Neuronal stem cell (in vitro differentiated cells): ENCODE measurements around the gene SH3TC2.

Experiments used
- DNase-seq: peaks from one replicate; pipeline ENCODE4 v3.0.0-alpha.2; 2013; ENCODE audit warnings: low spot score
- H2AFZ ChIP-seq: one replicate; pipeline ENCODE4 v1.6.1; 2013; ENCODE audit warnings: mild to moderate bottlenecking, low read length, inconsistent platforms
- H2AK5ac ChIP-seq: 2 replicates; pipeline ENCODE4 v1.6.1; 2013; ENCODE audit warnings: low read depth, mild to moderate bottlenecking, inconsistent platforms, low read length, moderate library complexity, mixed read lengths
- H2BK120ac ChIP-seq: 2 replicates; pipeline ENCODE4 v1.6.1; 2013; ENCODE audit warnings: low read depth, mild to moderate bottlenecking, inconsistent platforms, low read length, moderate library complexity, mixed read lengths
- H2BK12ac ChIP-seq: one replicate; pipeline ENCODE4 v1.6.1; 2013; ENCODE audit warnings: low read length, inconsistent platforms
- H2BK15ac ChIP-seq: 2 replicates; pipeline ENCODE4 v1.6.1; 2013; ENCODE audit warnings: mild to moderate bottlenecking, low read length, inconsistent platforms, mixed read lengths
- H2BK5ac ChIP-seq: one replicate; pipeline ENCODE4 v1.6.1; 2013; ENCODE audit warnings: inconsistent platforms, mild to moderate bottlenecking, low read length, moderate library complexity
- H3K14ac ChIP-seq: one replicate; pipeline ENCODE4 v1.6.1; 2013; ENCODE audit warnings: low read length, inconsistent platforms
- H3K18ac ChIP-seq: 2 replicates; pipeline ENCODE4 v1.6.1; 2013; ENCODE audit warnings: low read length, inconsistent platforms
- H3K23ac ChIP-seq: 2 replicates; pipeline ENCODE4 v1.6.1; 2013; ENCODE audit warnings: low read depth, mild to moderate bottlenecking, mixed read lengths, low read length, inconsistent platforms; ENCODE audit not compliant: poor library complexity
- H3K27ac ChIP-seq: replicated peaks from 3 replicates; pipeline ENCODE4 v1.5.1; 2013; ENCODE audit warnings: low read length, inconsistent platforms
- H3K27me3 ChIP-seq, 3 experiments: 2 replicates each; pipeline ENCODE4 v1.6.1; 2013; ENCODE audit warnings: low read length in 3 of 3, mild to moderate bottlenecking in 2 of 3, inconsistent platforms in 1 of 3, low read depth in 1 of 3, mixed read lengths in 1 of 3, moderate library complexity in 1 of 3; ENCODE audit not compliant: control insufficient read depth in 3 of 3, insufficient read depth in 3 of 3
- H3K36me3 ChIP-seq, 2 donors: replicated peaks in 1 of 2; 2 replicates each; pipeline ENCODE4 v1.6.1; 2013; ENCODE audit warnings: low read length in 2 of 2; ENCODE audit not compliant: control insufficient read depth in 2 of 2, insufficient read depth in 2 of 2
- H3K4ac ChIP-seq: 2 replicates; pipeline ENCODE4 v1.6.1; 2013; ENCODE audit warnings: inconsistent platforms, mild to moderate bottlenecking, low read length, moderate library complexity
- H3K4me1 ChIP-seq, 2 donors: 1 replicate in 1 of 2; 2 replicates in 1 of 2; pipeline ENCODE4 v1.6.1; 2013; ENCODE audit warnings: low read length in 2 of 2, low read depth in 1 of 2; ENCODE audit not compliant: control insufficient read depth in 2 of 2, insufficient read depth in 1 of 2
- H3K4me2 ChIP-seq: one replicate; pipeline ENCODE4 v1.6.1; 2013; ENCODE audit warnings: mild to moderate bottlenecking, low read length, inconsistent platforms; ENCODE audit not compliant: insufficient read depth, poor library complexity, severe bottlenecking
- H3K4me3 ChIP-seq, 2 donors: 2 replicates each; pipeline ENCODE4 v1.5.1; 2013; ENCODE audit warnings: low read length in 2 of 2, mild to moderate bottlenecking in 2 of 2, inconsistent platforms in 1 of 2, moderate library complexity in 1 of 2
- H3K79me1 ChIP-seq: one replicate; pipeline ENCODE4 v1.6.1; 2013; ENCODE audit warnings: low read depth, mild to moderate bottlenecking, inconsistent platforms, low read length, moderate library complexity
- H3K9ac ChIP-seq: one replicate; pipeline ENCODE4 v1.6.1; 2013; ENCODE audit warnings: mild to moderate bottlenecking, low read depth, low read length, inconsistent platforms; ENCODE audit not compliant: poor library complexity
- H3K9me3 ChIP-seq, 2 donors: replicated peaks in 1 of 2; 2 replicates each; pipeline versions ENCODE3 to v1.6.1; 2013; ENCODE audit warnings: low read length in 2 of 2, mild to moderate bottlenecking in 2 of 2, inconsistent platforms in 1 of 2, low read depth in 1 of 2, mixed read lengths in 1 of 2, moderate library complexity in 1 of 2; ENCODE audit not compliant: control insufficient read depth in 2 of 2, insufficient read depth in 1 of 2
- H4K8ac ChIP-seq: one replicate; pipeline ENCODE4 v1.6.1; 2013; ENCODE audit warnings: low read depth, mild to moderate bottlenecking, inconsistent platforms, low read length, moderate library complexity
- H4K91ac ChIP-seq: one replicate; pipeline ENCODE4 v1.6.1; 2013; ENCODE audit warnings: low read length, low read depth, mild to moderate bottlenecking, inconsistent platforms; ENCODE audit not compliant: poor library complexity
- WGBS, 2 donors: extraction: QIAGEN DNeasy Blood & Tissue Kit; methylation state at CpG; one replicate each; pipeline ENCODE4 v1.1.7; 2013; ENCODE audit warnings: missing lambda C conversion rate in 2 of 2, mixed read lengths in 1 of 2; ENCODE audit not compliant: insufficient read length in 2 of 2, insufficient replicate concordance in 1 of 2; ENCODE audit errors: extremely low coverage in 2 of 2; 5-methylcytosine and 5-hydroxymethylcytosine counted together

SH3TC2 gene

GRCh38 chr5:148961261-148962199 lies 101.3 kb downstream of the SH3TC2 start:
- Histone ChIP-seq H3K18ac (no peak overlapping the region), H2BK120ac (no peak overlapping the region), H3K9ac (no peak overlapping the region), H3K4me2 (no peak overlapping the region), H2AK5ac (no peak overlapping the region), H3K27me3 (no peaks in the 10 kb centered on the region), H2BK5ac (no peak overlapping the region), H3K23ac (no peak overlapping the region), H3K4ac (no peak overlapping the region), H4K91ac (no peak overlapping the region), H4K8ac (no peak overlapping the region), H2BK15ac (no peak overlapping the region), H2BK12ac (no peak overlapping the region), H3K14ac (no peak overlapping the region), H3K4me3 (no peak overlapping the region), H3K27ac (no peak overlapping the region), H3K9me3 (no peaks in the 10 kb centered on the region), H3K36me3 (no peaks in the 10 kb centered on the region), H3K79me1 (no peaks in the 10 kb centered on the region), H2AFZ (no peak overlapping the region), H3K4me1 (peaks cover 0 to 5% of the 10 kb centered on the region in 2 donors)
- DNase-seq, result no peak
- WGBS, 2 donors, result no CpG with 5 or more reads among the region's 8 CpGs

GRCh38 chr5:148960070-148960769 lies 102.6 kb downstream of the SH3TC2 start:
- H3K27ac ChIP-seq, result no peak overlapping the region
- H2AK5ac ChIP-seq, result no peak overlapping the region
- no peak overlapping the region for H3K23ac ChIP-seq
- no peaks in the 10 kb centered on the region for H3K9me3 ChIP-seq
- no peak overlapping the region for H3K14ac ChIP-seq
- H3K4me2 ChIP-seq, result no peak overlapping the region
- H3K4me1 ChIP-seq, result peaks cover 0 to 5% of the 10 kb centered on the region in 2 donors
- no peaks in the 10 kb centered on the region for H3K27me3 ChIP-seq
- H3K4me3 ChIP-seq, result peak overlapping the region in 1 of 2 donors; percentile 7
- H3K4ac ChIP-seq, result no peak overlapping the region
- H4K91ac ChIP-seq, result no peak overlapping the region
- DNase-seq, result no peak
- no peak overlapping the region for H2BK12ac ChIP-seq
- H2BK15ac ChIP-seq, result no peak overlapping the region
- H2BK5ac ChIP-seq, result no peak overlapping the region
- H3K79me1 ChIP-seq, result no peaks in the 10 kb centered on the region
- H3K36me3 ChIP-seq, result no peaks in the 10 kb centered on the region
- no peak overlapping the region for H2AFZ ChIP-seq
- no peak overlapping the region for H3K9ac ChIP-seq
- H4K8ac ChIP-seq, result no peak overlapping the region
- no peak overlapping the region for H3K18ac ChIP-seq
- H2BK120ac ChIP-seq, result no peak overlapping the region
- no CpG with 5 or more reads among the region's 6 CpGs for WGBS, 2 donors

GRCh38 chr5:148957591-148958202 lies 105.2 kb downstream of the SH3TC2 start:
- Histone ChIP-seq H2BK5ac (no peak overlapping the region), H3K79me1 (no peaks in the 10 kb centered on the region), H3K4me3 (no peak overlapping the region), H3K9ac (no peak overlapping the region), H2AK5ac (no peak overlapping the region), H3K18ac (no peak overlapping the region), H3K23ac (no peak overlapping the region), H3K4me2 (no peak overlapping the region), H3K36me3 (no peaks in the 10 kb centered on the region), H3K9me3 (no peaks in the 10 kb centered on the region), H2BK12ac (no peak overlapping the region), H3K4ac (no peak overlapping the region), H3K27me3 (no peaks in the 10 kb centered on the region), H4K8ac (no peak overlapping the region), H3K14ac (no peak overlapping the region), H3K4me1 (peaks cover 0 to 5% of the 10 kb centered on the region in 2 donors), H3K27ac (no peak overlapping the region), H4K91ac (no peak overlapping the region), H2AFZ (no peak overlapping the region), H2BK120ac (no peak overlapping the region), H2BK15ac (no peak overlapping the region)
- WGBS, 2 donors, result no CpG with 5 or more reads among the region's 3 CpGs
- peak; percentile 46 for DNase-seq
